Omental fat pad (tissue), 4 donors: ENCODE measurements around the gene SLC35C1. TPM values are rescaled to one million over a fixed set of nuclear protein-coding genes. Genes with fewer than 3 reads are reported as not detected.

Experiments used
- ATAC-seq: fragments of 150-250 bp; one replicate; pipeline ENCODE4 v1.9.1; 2016; ENCODE audit warnings: mild to moderate bottlenecking, moderate library complexity; ENCODE audit not compliant: low FRiP score
- DNase-seq: peaks from one replicate; pipeline ENCODE4 v3.0.0-alpha.2; 2019; ENCODE audit warnings: low spot score
- total RNA-seq, 4 donors: library from RNA; depleted of rRNA; stranded (reverse); fragments of >200 nt; gene quantifications; one replicate each; pipeline ENCODE4 v1.1.0, GENCODE V29; 2016
- TF ChIP-seq, protein P1 (sequence below), 3 donors: fragments of 450-650 bp; IDR thresholded peaks; one replicate each; pipeline ENCODE4 v1.5.1; 2016 to 2017; ENCODE audit warnings: antibody characterized with exemption in 3 of 3, mild to moderate bottlenecking in 3 of 3, moderate library complexity in 2 of 3

SLC35C1 gene
- total RNA-seq, 4 donors from 2014 or later, result 18.6 to 103 (median 73.0) TPM

DNA sequence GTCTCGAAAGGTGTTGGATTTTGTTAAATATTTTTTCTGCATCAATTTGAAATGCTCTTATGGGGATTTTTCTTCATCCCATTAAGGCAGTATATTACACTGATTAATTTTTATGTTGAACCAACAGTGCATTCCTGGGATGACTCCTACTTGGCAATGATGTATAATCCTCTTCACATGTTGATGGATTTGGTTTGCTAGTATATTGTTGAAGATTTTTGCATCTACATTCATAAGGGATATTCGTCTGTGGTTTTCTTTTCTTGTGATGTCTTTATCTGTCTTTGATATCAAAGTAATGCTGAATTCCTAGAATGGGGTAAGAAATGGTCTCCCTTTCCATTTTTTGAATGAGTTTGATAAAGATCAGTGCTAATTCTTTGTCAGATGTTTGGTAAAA lies 18.7 kb upstream of the SLC35C1 start:
- TF ChIP-seq, protein P1, sequence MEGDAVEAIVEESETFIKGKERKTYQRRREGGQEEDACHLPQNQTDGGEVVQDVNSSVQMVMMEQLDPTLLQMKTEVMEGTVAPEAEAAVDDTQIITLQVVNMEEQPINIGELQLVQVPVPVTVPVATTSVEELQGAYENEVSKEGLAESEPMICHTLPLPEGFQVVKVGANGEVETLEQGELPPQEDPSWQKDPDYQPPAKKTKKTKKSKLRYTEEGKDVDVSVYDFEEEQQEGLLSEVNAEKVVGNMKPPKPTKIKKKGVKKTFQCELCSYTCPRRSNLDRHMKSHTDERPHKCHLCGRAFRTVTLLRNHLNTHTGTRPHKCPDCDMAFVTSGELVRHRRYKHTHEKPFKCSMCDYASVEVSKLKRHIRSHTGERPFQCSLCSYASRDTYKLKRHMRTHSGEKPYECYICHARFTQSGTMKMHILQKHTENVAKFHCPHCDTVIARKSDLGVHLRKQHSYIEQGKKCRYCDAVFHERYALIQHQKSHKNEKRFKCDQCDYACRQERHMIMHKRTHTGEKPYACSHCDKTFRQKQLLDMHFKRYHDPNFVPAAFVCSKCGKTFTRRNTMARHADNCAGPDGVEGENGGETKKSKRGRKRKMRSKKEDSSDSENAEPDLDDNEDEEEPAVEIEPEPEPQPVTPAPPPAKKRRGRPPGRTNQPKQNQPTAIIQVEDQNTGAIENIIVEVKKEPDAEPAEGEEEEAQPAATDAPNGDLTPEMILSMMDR (IDR thresholded peaks at IDR 0.05), result no peak
- no peak for ATAC-seq
- DNase-seq, result no peak

DNA sequence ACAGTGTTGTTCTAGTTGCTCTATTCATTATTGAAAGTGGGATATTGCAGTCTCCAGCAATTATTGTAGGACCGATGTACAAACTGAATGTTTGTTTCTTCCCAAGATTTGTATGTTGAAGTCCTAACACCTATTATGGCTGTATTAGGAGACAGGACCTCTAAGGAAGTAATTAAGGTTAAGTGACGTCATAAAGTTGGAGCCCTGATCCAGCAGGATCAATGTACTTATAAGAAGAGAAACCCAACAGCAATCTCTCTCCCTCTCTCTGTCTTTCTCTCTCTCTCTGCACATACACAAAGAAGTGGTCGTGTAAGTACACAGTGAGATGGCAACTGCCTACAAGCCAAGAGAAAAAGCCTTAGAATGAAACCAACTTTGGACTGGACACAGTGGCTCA lies 16.1 kb upstream of the SLC35C1 start:
- TF ChIP-seq, protein P1 (IDR thresholded peaks at IDR 0.05), result no peak
- DNase-seq (no peak), ATAC-seq (no peak)

DNA sequence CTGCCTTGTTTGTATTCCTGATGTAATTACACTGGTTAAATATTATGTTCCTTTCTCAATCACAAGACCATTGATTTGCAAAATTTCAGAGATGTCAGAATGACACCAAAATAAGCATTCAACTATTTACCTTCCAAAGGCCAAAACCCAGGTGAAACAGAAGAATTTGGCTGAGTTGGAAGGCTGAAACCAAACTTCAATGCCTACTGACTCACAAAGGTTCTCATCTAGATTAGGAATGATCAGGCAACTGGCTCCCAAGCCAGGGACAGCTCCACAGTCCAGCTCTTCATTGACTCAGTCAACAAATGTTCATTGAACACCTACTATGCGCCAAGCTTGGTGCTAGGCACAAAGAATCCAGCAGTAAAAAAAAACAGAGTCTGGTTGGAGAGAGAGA lies 13.4 kb upstream of the SLC35C1 start:
- ATAC-seq (no peak), DNase-seq (no peak)
- TF ChIP-seq, protein P1 (IDR thresholded peaks at IDR 0.05), result no peak

DNA sequence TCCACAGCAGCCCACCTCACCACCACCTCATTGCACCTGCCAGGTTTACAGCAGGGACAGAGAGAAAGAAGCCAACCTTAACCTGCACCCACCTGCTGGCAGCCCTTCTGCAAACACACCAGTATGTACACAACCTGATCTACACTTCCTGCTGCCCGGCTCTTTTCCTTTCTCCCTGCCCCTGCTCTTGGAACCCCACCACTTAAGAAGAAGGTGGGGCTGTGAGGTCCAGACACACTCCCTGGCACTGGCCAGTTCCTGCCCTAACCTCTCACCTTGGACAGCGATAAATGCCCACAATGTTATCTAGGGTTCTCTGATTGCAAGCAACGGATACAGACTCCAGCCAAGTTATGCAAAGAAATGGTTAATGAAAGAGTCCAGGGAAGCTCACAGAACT lies 10.8 kb upstream of the SLC35C1 start:
- ATAC-seq (no peak), DNase-seq (no peak)
- TF ChIP-seq, protein P1 (IDR thresholded peaks at IDR 0.05), result no peak

DNA sequence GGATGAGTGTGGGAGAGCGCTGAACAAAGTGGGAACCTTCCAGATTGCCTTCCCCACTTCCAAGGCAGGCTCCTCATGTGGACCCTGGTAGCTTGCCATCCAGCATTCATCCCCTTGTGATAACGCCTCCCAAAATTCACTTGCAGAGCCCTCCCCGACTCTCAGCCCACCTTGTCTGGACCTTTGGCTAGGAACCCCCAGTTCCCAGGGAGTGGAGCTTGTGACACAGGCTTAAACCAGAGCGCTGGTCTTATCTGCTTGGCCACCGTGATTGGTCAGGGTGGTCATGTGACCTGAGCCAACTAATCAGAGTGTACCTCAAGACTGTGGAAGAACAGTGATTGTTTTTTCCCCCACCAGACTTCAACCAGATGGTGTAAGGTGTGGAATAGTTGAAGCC lies 9.6 kb upstream of the SLC35C1 start:
- ATAC-seq, result no peak
- TF ChIP-seq, protein P1 (IDR thresholded peaks at IDR 0.05), result no peak
- DNase-seq, result no peak

DNA sequence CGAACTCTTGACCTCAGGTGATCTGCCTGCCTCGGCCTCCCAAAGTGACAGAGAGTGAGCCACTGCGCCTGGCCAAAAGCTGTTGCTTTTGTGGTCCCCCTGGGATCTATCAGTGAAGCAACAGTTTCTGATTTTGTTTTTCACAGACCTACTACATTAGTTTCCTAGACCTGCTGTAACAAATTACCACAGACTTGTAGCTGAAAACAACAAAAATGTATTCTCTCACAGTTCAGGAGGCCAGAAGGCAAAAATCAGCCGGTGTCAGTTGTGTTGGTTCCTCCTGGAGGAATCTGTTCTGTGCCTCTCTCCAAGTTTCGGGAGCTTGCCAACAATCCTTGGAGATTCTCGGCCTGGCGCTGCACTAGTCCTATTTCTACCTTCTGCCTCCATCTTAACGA lies 8.5 kb upstream of the SLC35C1 start:
- DNase-seq, result no peak
- TF ChIP-seq, protein P1 (IDR thresholded peaks at IDR 0.05), result no peak
- no peak for ATAC-seq

DNA sequence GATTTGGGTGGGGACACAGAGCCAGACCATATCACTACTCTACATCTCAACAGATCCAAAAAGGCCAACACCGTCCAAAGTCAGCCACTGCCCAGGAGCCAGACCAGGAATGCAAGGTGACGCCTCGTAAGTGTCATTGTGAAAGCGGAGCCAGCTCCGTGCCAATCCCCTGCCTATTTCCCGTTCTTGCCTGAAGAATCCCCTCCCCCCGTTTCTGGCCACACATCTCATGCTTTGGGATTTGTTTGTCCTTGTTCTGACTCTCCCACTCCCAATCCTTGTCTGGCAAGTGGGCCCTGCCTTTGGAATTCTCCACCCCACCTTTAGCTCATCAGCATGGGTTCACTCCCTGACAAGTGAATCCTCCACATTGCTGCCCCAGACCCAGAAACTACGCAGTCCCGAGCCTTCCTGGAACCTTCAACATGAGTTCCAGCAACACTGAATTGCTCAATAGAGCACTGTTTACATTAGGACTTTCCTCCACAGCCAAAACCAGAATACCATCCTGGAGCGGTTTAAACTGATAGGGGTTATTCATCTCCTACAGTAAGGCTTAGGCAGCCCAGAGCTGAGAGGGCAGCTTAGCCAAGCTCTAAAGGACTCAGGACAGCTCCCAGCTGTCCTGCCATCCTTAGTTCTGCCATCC lies 6.0 kb upstream of the SLC35C1 start:
- TF ChIP-seq, protein P1 (IDR thresholded peaks at IDR 0.05), result no peak
- ATAC-seq, result no peak
- DNase-seq, result no peak
